ENCODE data around the gene ENO3.

The ENO3 gene

DNA sequence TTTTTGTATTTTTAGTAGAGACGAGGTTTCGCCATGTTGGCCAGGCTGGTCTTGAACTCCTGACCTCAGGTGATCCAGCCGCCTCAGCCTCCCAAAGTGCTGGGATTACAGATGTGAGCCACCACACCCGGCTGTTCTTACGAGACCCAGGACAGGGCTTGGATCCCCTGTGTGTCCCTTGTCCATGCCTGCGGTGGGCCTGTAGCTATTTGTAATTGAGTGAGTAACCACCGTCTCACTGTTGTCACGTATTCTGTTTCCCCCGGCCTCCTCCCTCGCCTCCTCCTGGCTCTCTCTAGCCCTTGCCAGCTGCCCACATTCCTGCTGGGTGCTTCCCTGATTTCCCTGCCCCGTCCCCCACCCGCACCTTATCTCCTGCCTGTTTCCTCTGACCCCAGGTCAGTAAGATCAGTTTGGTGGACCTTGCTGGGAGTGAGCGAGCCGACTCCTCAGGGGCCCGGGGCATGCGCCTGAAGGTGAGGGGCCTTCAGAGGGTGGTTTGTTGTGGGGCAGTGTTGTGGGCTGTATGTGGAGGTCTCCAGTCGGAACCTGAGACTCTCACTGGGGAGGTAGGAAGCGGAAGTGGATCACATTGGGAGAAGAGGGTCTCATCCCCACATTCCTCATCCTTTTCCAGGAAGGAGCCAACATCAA, 52.4 kb downstream of the ENO3 start:
- TF ChIP-seq CTCF (IDR thresholded peaks at IDR 0.05), result no peak
- Histone ChIP-seq H3K9me3 (no peaks in the 10 kb centered on the region), H3K4me3 (ENCODE audit: low read depth in 1 of 2, low read length in 1 of 2) (no peak overlapping the region), H3K27ac (no peak overlapping the region), H3K4me1 (ENCODE audit: control insufficient read depth in 1 of 2, insufficient read depth in 1 of 2, low read depth in 1 of 2, low read length in 1 of 2) (peaks cover 10 to 12% of the 10 kb centered on the region in 2 experiments), H3K36me3 (peaks cover 81% of the 10 kb centered on the region), H3K27me3 (no peaks in the 10 kb centered on the region)

Data from neutrophil (primary cell).